Mesenchymal stem cell (in vitro differentiated cells and primary cell): Measurements from ENCODE around the gene MRPS34.

ENCODE experiments used
- DNase-seq: peaks from one replicate; pipeline ENCODE4 v3.0.0-alpha.2; 2013
- H2AFZ ChIP-seq: one replicate; pipeline ENCODE4 v1.6.1; 2013; ENCODE audit warnings: low read depth, mild to moderate bottlenecking, control low read depth, inconsistent platforms, low read length, moderate library complexity
- H2AK5ac ChIP-seq: 2 replicates; pipeline ENCODE4 v1.6.1; 2013; ENCODE audit warnings: low read length, moderate library complexity, mild to moderate bottlenecking, inconsistent platforms; ENCODE audit not compliant: severe bottlenecking
- H2BK120ac ChIP-seq: one replicate; pipeline ENCODE4 v1.6.1; 2013; ENCODE audit warnings: low read depth, mild to moderate bottlenecking, inconsistent platforms, low read length, moderate library complexity
- H2BK12ac ChIP-seq, 2 experiments: one replicate each; pipeline ENCODE4 v1.6.1; 2013; ENCODE audit warnings: inconsistent platforms in 2 of 2, low read length in 2 of 2, mild to moderate bottlenecking in 2 of 2, moderate library complexity in 2 of 2, control low read depth in 1 of 2
- H2BK15ac ChIP-seq: one replicate; pipeline ENCODE4 v1.6.1; 2013; ENCODE audit warnings: mild to moderate bottlenecking, low read depth, inconsistent platforms; ENCODE audit not compliant: poor library complexity, severe bottlenecking
- H2BK5ac ChIP-seq: 2 replicates; pipeline ENCODE4 v1.6.1; 2013; ENCODE audit warnings: low read depth, mild to moderate bottlenecking, low read length, control low read depth, inconsistent platforms; ENCODE audit not compliant: poor library complexity, severe bottlenecking
- H3K14ac ChIP-seq, 2 experiments: one replicate each; pipeline ENCODE4 v1.6.1; 2013; ENCODE audit warnings: inconsistent platforms in 2 of 2, low read length in 2 of 2, control low read depth in 1 of 2, mild to moderate bottlenecking in 1 of 2, moderate library complexity in 1 of 2
- H3K18ac ChIP-seq, 2 experiments: one replicate each; pipeline ENCODE4 v1.6.1; 2013; ENCODE audit warnings: inconsistent platforms in 2 of 2, low read length in 2 of 2, control low read depth in 1 of 2, low read depth in 1 of 2, mild to moderate bottlenecking in 1 of 2
- H3K23ac ChIP-seq, 2 experiments: one replicate each; pipeline ENCODE4 v1.6.1; 2013; ENCODE audit warnings: inconsistent platforms in 2 of 2, low read length in 2 of 2, mild to moderate bottlenecking in 2 of 2, moderate library complexity in 2 of 2, control low read depth in 1 of 2
- H3K27ac ChIP-seq: 2 replicates; pipeline ENCODE4 v1.5.1; 2013; ENCODE audit warnings: mild to moderate bottlenecking, moderate library complexity, low read length, control low read depth, inconsistent platforms; ENCODE audit not compliant: poor library complexity, severe bottlenecking
- H3K27me3 ChIP-seq, 2 experiments: 2 replicates each; pipeline versions ENCODE4 v1.6.1 to v1.7.0; 2013; ENCODE audit warnings: low read length in 2 of 2, mild to moderate bottlenecking in 2 of 2, moderate library complexity in 2 of 2, control low read depth in 1 of 2, inconsistent platforms in 1 of 2; ENCODE audit not compliant: control insufficient read depth in 1 of 2, insufficient read depth in 1 of 2
- H3K36me3 ChIP-seq, 2 experiments: 2 replicates each; pipeline versions ENCODE4 v1.6.1 to v1.7.0; 2013; ENCODE audit warnings: low read length in 2 of 2, control low read depth in 1 of 2, inconsistent platforms in 1 of 2, low read depth in 1 of 2, mild to moderate bottlenecking in 1 of 2; ENCODE audit not compliant: insufficient read depth in 2 of 2, control insufficient read depth in 1 of 2
- H3K4ac ChIP-seq, 2 experiments: one replicate each; pipeline ENCODE4 v1.6.1; 2013; ENCODE audit warnings: inconsistent platforms in 2 of 2, low read length in 2 of 2, mild to moderate bottlenecking in 2 of 2, moderate library complexity in 2 of 2, control low read depth in 1 of 2, low read depth in 1 of 2
- H3K4me1 ChIP-seq: 2 replicates; pipeline ENCODE4 v1.6.1; 2013; ENCODE audit warnings: low read depth, low read length, control low read depth; ENCODE audit not compliant: control insufficient read depth, insufficient read depth
- H3K4me2 ChIP-seq: 2 replicates; pipeline ENCODE4 v1.6.1; 2013; ENCODE audit warnings: low read length, mild to moderate bottlenecking, inconsistent platforms; ENCODE audit not compliant: poor library complexity, severe bottlenecking
- H3K4me3 ChIP-seq, 2 experiments: 2 replicates each; pipeline versions ENCODE4 v1.5.1 to v1.7.0; 2013; ENCODE audit warnings: low read length in 2 of 2, mild to moderate bottlenecking in 2 of 2, control low read depth in 1 of 2, low read depth in 1 of 2; ENCODE audit not compliant: insufficient read depth in 1 of 2
- H3K79me1 ChIP-seq: replicated peaks from 2 replicates; pipeline ENCODE4 v1.6.1; 2013; ENCODE audit warnings: mild to moderate bottlenecking, control low read depth, low read length, inconsistent platforms; ENCODE audit not compliant: poor library complexity, severe bottlenecking
- H3K9ac ChIP-seq: 2 replicates; pipeline ENCODE4 v1.7.0; 2013; ENCODE audit warnings: mild to moderate bottlenecking, low read length, moderate library complexity
- H3K9me3 ChIP-seq: 2 replicates; pipeline ENCODE4 v1.7.0; 2013; ENCODE audit warnings: mild to moderate bottlenecking, low read length; ENCODE audit not compliant: control insufficient read depth
- H4K8ac ChIP-seq: one replicate; pipeline ENCODE4 v1.6.1; 2013; ENCODE audit warnings: inconsistent platforms, mild to moderate bottlenecking, low read length, moderate library complexity
- H4K91ac ChIP-seq: one replicate; pipeline ENCODE4 v1.6.1; 2013; ENCODE audit warnings: mild to moderate bottlenecking, low read length, inconsistent platforms
- WGBS: methylation state at CpG from one replicate; pipeline ENCODE4 v1.1.7; 2013; ENCODE audit warnings: mixed read lengths; 5-methylcytosine and 5-hydroxymethylcytosine counted together

The MRPS34 gene

GRCh38 chr16:1776672-1776955, 3.7 kb upstream of the MRPS34 start:
- no peak overlapping the region for H2AFZ ChIP-seq
- no peaks in the 10 kb centered on the region for H3K9me3 ChIP-seq
- H3K18ac ChIP-seq, result no peak overlapping the region
- peaks cover 53 to 67% of the 10 kb centered on the region in 2 experiments for H3K36me3 ChIP-seq
- 93% methylated on average over 13 of the region's 13 CpGs for WGBS
- H2BK15ac ChIP-seq, result no peak overlapping the region
- H3K27me3 ChIP-seq, result no peaks in the 10 kb centered on the region
- H2BK5ac ChIP-seq, result no peak overlapping the region
- no peak overlapping the region for H4K91ac ChIP-seq
- no peak overlapping the region for H3K14ac ChIP-seq
- no peak overlapping the region for H3K9ac ChIP-seq
- no peak overlapping the region for H2BK12ac ChIP-seq
- H3K27ac ChIP-seq, result no peak overlapping the region
- no peak overlapping the region for H2AK5ac ChIP-seq
- H3K4me3 ChIP-seq, result no peak overlapping the region
- no peak for DNase-seq
- H3K4me1 ChIP-seq, result peaks cover 62% of the 10 kb centered on the region
- no peak overlapping the region for H3K4me2 ChIP-seq
- H3K79me1 ChIP-seq, result peaks cover 39% of the 10 kb centered on the region
- no peak overlapping the region for H4K8ac ChIP-seq
- H3K23ac ChIP-seq, result no peak overlapping the region
- H3K4ac ChIP-seq, result no peak overlapping the region
- no peak overlapping the region for H2BK120ac ChIP-seq

- no peak overlapping the region for H3K14ac ChIP-seq
- H3K36me3 ChIP-seq, result peaks cover 53 to 64% of the 10 kb centered on the region in 2 experiments
- H3K4me1 ChIP-seq, result peaks cover 59% of the 10 kb centered on the region
- no peak overlapping the region for H3K27ac ChIP-seq
- no peak overlapping the region for H3K4me3 ChIP-seq
- no peaks in the 10 kb centered on the region for H3K9me3 ChIP-seq
- no peak overlapping the region for H2AFZ ChIP-seq
- WGBS, result over 99% methylated on average over 27 of the region's 28 CpGs
- no peak overlapping the region for H3K9ac ChIP-seq
- H3K79me1 ChIP-seq, result peaks cover 38% of the 10 kb centered on the region
- no peak overlapping the region for H3K4me2 ChIP-seq
- H3K23ac ChIP-seq, result no peak overlapping the region
- H4K91ac ChIP-seq, result no peak overlapping the region
- H3K18ac ChIP-seq, result no peak overlapping the region
- H2BK12ac ChIP-seq, result no peak overlapping the region
- H3K27me3 ChIP-seq, result no peaks in the 10 kb centered on the region
- H2BK15ac ChIP-seq, result no peak overlapping the region
- no peak overlapping the region for H2BK5ac ChIP-seq
- H4K8ac ChIP-seq, result no peak overlapping the region
- no peak overlapping the region for H2BK120ac ChIP-seq
- no peak for DNase-seq
- no peak overlapping the region for H3K4ac ChIP-seq
- H2AK5ac ChIP-seq, result no peak overlapping the region
These were observed 3.1 kb upstream of the MRPS34 start for GRCh38 chr16:1775846-1776671.

GRCh38 chr16:1775006-1775845, 2.3 kb upstream of the MRPS34 start:
- H3K79me1 ChIP-seq, result peaks cover 38% of the 10 kb centered on the region
- no peak overlapping the region for H3K4ac ChIP-seq
- no peak overlapping the region for H2BK120ac ChIP-seq
- no peak overlapping the region for H2AFZ ChIP-seq
- no peaks in the 10 kb centered on the region for H3K9me3 ChIP-seq
- H3K4me1 ChIP-seq, result peaks cover 65% of the 10 kb centered on the region
- H4K91ac ChIP-seq, result no peak overlapping the region
- H3K14ac ChIP-seq, result no peak overlapping the region
- no peak overlapping the region for H2BK12ac ChIP-seq
- peaks cover 44 to 63% of the 10 kb centered on the region in 2 experiments for H3K36me3 ChIP-seq
- no peaks in the 10 kb centered on the region for H3K27me3 ChIP-seq
- no peak overlapping the region for H3K4me2 ChIP-seq
- H2AK5ac ChIP-seq, result no peak overlapping the region
- H3K23ac ChIP-seq, result no peak overlapping the region
- H4K8ac ChIP-seq, result no peak overlapping the region
- peak overlapping the region in 1 of 2 experiments; percentile 87 for H3K4me3 ChIP-seq
- 97% methylated on average over 30 of the region's 30 CpGs for WGBS
- no peak for DNase-seq
- no peak overlapping the region for H2BK5ac ChIP-seq
- H3K9ac ChIP-seq, result peak overlapping the region; percentile 87
- H2BK15ac ChIP-seq, result no peak overlapping the region
- no peak overlapping the region for H3K18ac ChIP-seq
- H3K27ac ChIP-seq, result no peak overlapping the region

- Histone ChIP-seq H4K91ac (no peak overlapping the region), H3K27ac (no peak overlapping the region), H3K14ac (no peak overlapping the region), H3K79me1 (peaks cover 32% of the 10 kb centered on the region), H3K23ac (no peak overlapping the region), H4K8ac (no peak overlapping the region), H2BK120ac (no peak overlapping the region), H2AK5ac (no peak overlapping the region), H3K9me3 (no peaks in the 10 kb centered on the region), H3K36me3 (peaks cover 36 to 63% of the 10 kb centered on the region in 2 experiments), H3K4me2 (peak overlapping the region; percentile 96), H3K4me3 (peak overlapping the region; percentile 87 to 92), H3K4me1 (peaks cover 68% of the 10 kb centered on the region), H3K4ac (no peak overlapping the region), H3K9ac (peak overlapping the region; percentile 87), H3K18ac (no peak overlapping the region), H2BK5ac (no peak overlapping the region), H2BK12ac (no peak overlapping the region), H2BK15ac (no peak overlapping the region), H3K27me3 (no peaks in the 10 kb centered on the region), H2AFZ (no peak overlapping the region)
- 94% methylated on average over 7 of the region's 7 CpGs for WGBS
- no peak for DNase-seq
These were observed 1.5 kb upstream of the MRPS34 start for GRCh38 chr16:1774448-1774780.
